SK-MEL-5 (cell line): ENCODE results near the gene LRP1-AS. TPM values are rescaled to one million over a fixed set of nuclear protein-coding genes. Genes with fewer than 3 reads are reported as not detected.

Source experiments
- DNase-seq: peaks from one replicate; pipeline ENCODE4 v3.0.0-alpha.2; 2016; ENCODE audit warnings: low read depth, low spot score
- in situ Hi-C: cut with HindIII; loops from 2 replicates; pipeline ENCODE4 v1.10.0; 2016; ENCODE audit warnings: low sequenced_read_pairs, high pct_unique_total_duplicates, low pct_unique_long_range_greater_than_20kb
- polyA plus RNA-seq, 2 experiments: library from polyadenylated mRNA; depleted of rRNA; stranded (reverse); fragments of >200 nt; gene quantifications; 2 replicates each; pipeline ENCODE4 v1.2.3, GENCODE V29; 2015
- total RNA-seq: library from RNA; depleted of rRNA; stranded (reverse); fragments of >200 nt; shearing (Covaris generic); gene quantifications from 2 replicates; pipeline ENCODE4 v1.2.3, GENCODE V29; 2014; rRNA removed

LRP1-AS gene
- not detected in 2 replicates for total RNA-seq
- not detected in 2 replicates for polyA plus RNA-seq (2015; cell fraction: cytosol; rRNA removed)
- polyA plus RNA-seq (2015; cell fraction: nucleus; rRNA removed): not detected in 2 replicates

GRCh38 chr12:57146961-57147944 lies at the start of gene LRP1-AS:
Gene LRP1-AS (minus strand): TSS chr12:57147619.
- in situ Hi-C loops: no loop called here
- no peak for DNase-seq

GRCh38 chr12:57196956-57197355 lies 49.5 kb upstream of the LRP1-AS start:
- no peak for DNase-seq
- in situ Hi-C loops: no loop called here

- no peak for DNase-seq
- in situ Hi-C loops: no loop called here
Observed at GRCh38 chr12:57196439-57196838, 49.0 kb upstream of the LRP1-AS start.

GRCh38 chr12:57195611-57196371 lies 48.4 kb upstream of the LRP1-AS start:
- no peak for DNase-seq
- in situ Hi-C loops: no loop called here

- DNase-seq: no peak
- in situ Hi-C loops: no loop called here
Observed at GRCh38 chr12:57195186-57195585, 47.8 kb upstream of the LRP1-AS start.

GRCh38 chr12:57194253-57194652 lies 46.8 kb upstream of the LRP1-AS start:
- DNase-seq: no peak
- in situ Hi-C loops: no loop called here

- no peak for DNase-seq
- in situ Hi-C loops: no loop called here
Observed at GRCh38 chr12:57193706-57194245, 46.4 kb upstream of the LRP1-AS start.

GRCh38 chr12:57192920-57193319 lies 45.5 kb upstream of the LRP1-AS start:
- in situ Hi-C loops: no loop called here
- no peak for DNase-seq

- in situ Hi-C loops: no loop called here
- no peak for DNase-seq
Observed at GRCh38 chr12:57191410-57191809, 44.0 kb upstream of the LRP1-AS start.

- in situ Hi-C loops: no loop called here
- no peak for DNase-seq
Observed at GRCh38 chr12:57190821-57191220, 43.4 kb upstream of the LRP1-AS start.

- in situ Hi-C loops: no loop called here
- no peak for DNase-seq
Observed at GRCh38 chr12:57190037-57190436, 42.6 kb upstream of the LRP1-AS start.

GRCh38 chr12:57188090-57188425 lies 40.6 kb upstream of the LRP1-AS start:
- in situ Hi-C loops: no loop called here
- DNase-seq: no peak

GRCh38 chr12:57187222-57188089 lies 40.0 kb upstream of the LRP1-AS start:
- no peak for DNase-seq
- in situ Hi-C loops: no loop called here

GRCh38 chr12:57185906-57186508 lies 38.6 kb upstream of the LRP1-AS start:
- no peak for DNase-seq
- in situ Hi-C loops: no loop called here

GRCh38 chr12:57185403-57185802 lies 38.0 kb upstream of the LRP1-AS start:
- DNase-seq: no peak
- in situ Hi-C loops: no loop called here

GRCh38 chr12:57183939-57184725 lies 36.7 kb upstream of the LRP1-AS start:
- in situ Hi-C loops: no loop called here

More at GRCh38 chr12:57183939-57184725, 36.7 kb upstream of the LRP1-AS start:
- no peak for DNase-seq
